ENCODE results near the gene MAFG.

The MAFG gene

GRCh38 chr17:81954131-81955057 is 26.9 kb upstream of the MAFG start:
- TF ChIP-seq CEBPB (IDR thresholded peaks at IDR 0.05) (no peak), EGR1 (IDR thresholded peaks at IDR 0.05) (no peak), NFIC (IDR thresholded peaks at IDR 0.05) (no peak), CREB1 (IDR thresholded peaks at IDR 0.05; ENCODE audit: low read depth) (no peak), USF1 (IDR thresholded peaks at IDR 0.05) (no peak), TAF1 (IDR thresholded peaks at IDR 0.05; ENCODE audit: low read depth) (no peak), ZBTB7A (IDR thresholded peaks at IDR 0.05; ENCODE audit: low read depth) (no peak), RAD21 (IDR thresholded peaks at IDR 0.05; ENCODE audit: low read depth) (no peak), FOXM1 (IDR thresholded peaks at IDR 0.05; ENCODE audit: borderline replicate concordance, low read depth) (no peak), EP300 (IDR thresholded peaks at IDR 0.05; ENCODE audit: borderline replicate concordance) (no peak), MAX (IDR thresholded peaks at IDR 0.05) (no peak), TCF12 (IDR thresholded peaks at IDR 0.05; ENCODE audit: low read depth) (no peak), TEAD4 (IDR thresholded peaks at IDR 0.05) (no peak), YY1 (IDR thresholded peaks at IDR 0.05; ENCODE audit: low read depth) (no peak)
- TF ChIP-seq, protein P1, sequence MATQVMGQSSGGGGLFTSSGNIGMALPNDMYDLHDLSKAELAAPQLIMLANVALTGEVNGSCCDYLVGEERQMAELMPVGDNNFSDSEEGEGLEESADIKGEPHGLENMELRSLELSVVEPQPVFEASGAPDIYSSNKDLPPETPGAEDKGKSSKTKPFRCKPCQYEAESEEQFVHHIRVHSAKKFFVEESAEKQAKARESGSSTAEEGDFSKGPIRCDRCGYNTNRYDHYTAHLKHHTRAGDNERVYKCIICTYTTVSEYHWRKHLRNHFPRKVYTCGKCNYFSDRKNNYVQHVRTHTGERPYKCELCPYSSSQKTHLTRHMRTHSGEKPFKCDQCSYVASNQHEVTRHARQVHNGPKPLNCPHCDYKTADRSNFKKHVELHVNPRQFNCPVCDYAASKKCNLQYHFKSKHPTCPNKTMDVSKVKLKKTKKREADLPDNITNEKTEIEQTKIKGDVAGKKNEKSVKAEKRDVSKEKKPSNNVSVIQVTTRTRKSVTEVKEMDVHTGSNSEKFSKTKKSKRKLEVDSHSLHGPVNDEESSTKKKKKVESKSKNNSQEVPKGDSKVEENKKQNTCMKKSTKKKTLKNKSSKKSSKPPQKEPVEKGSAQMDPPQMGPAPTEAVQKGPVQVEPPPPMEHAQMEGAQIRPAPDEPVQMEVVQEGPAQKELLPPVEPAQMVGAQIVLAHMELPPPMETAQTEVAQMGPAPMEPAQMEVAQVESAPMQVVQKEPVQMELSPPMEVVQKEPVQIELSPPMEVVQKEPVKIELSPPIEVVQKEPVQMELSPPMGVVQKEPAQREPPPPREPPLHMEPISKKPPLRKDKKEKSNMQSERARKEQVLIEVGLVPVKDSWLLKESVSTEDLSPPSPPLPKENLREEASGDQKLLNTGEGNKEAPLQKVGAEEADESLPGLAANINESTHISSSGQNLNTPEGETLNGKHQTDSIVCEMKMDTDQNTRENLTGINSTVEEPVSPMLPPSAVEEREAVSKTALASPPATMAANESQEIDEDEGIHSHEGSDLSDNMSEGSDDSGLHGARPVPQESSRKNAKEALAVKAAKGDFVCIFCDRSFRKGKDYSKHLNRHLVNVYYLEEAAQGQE (IDR thresholded peaks at IDR 0.05; ENCODE audit: low read depth) = no peak

GRCh38 chr17:81953443-81953842 is 25.9 kb upstream of the MAFG start:
- TF ChIP-seq RAD21 (IDR thresholded peaks at IDR 0.05; ENCODE audit: low read depth) = peak; percentile 38

GRCh38 chr17:81952792-81953228 is 25.3 kb upstream of the MAFG start:
- TF ChIP-seq NFIC (IDR thresholded peaks at IDR 0.05) (no peak), CEBPB (IDR thresholded peaks at IDR 0.05) (no peak), FOXM1 (IDR thresholded peaks at IDR 0.05; ENCODE audit: borderline replicate concordance, low read depth) (no peak), MAX (IDR thresholded peaks at IDR 0.05) (no peak), TCF12 (IDR thresholded peaks at IDR 0.05; ENCODE audit: low read depth) (no peak), RAD21 (IDR thresholded peaks at IDR 0.05; ENCODE audit: low read depth) (no peak), TEAD4 (IDR thresholded peaks at IDR 0.05) (no peak), YY1 (IDR thresholded peaks at IDR 0.05; ENCODE audit: low read depth) (no peak)
- TF ChIP-seq, protein P1 (IDR thresholded peaks at IDR 0.05; ENCODE audit: low read depth) = no peak

DNA sequence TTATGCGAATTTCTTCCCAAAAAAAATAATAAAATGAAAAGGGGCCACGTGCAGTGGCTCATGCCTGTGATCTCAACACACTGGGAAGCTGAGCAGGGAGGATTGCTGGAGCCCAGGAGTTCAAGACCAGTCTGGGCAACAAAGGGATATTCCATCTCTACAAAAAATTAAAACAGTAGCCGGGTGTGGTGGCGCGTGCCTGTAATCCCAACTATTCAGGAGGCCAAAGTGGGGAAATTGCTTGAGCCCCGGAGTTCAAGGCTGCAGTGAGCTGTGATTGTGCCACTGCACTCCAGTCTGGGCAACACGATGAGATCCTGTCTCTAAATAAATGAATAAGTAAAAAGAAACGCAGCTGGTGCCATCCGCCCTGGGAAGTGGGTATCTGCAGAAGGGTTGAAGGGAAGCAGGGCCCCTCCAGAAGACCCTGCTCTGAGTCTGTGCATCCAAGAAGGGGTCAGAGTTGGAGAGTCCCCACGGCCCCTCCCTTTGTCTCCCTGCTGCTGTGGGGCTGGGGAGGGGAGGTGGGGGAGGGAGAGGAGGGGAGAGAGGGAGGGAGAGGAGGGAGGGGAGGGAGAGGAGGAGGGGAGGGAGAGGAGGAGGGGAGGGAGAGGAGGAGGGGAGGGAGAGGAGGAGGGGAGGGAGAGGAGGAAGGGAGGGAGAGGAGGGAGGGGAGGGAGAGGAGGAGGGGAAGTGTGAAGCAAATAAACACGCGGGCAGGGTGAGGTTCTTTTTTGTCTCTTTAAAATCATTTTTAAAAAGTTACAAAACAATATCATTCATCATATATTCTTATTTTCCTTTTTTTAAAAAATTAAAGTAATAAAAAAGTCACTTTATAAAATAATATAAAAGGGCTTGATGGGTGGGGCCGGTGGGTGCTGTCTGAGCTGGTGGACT is 24.5 kb upstream of the MAFG start:
- no peak for TF ChIP-seq TAF1 (IDR thresholded peaks at IDR 0.05; ENCODE audit: low read depth)
- no peak for TF ChIP-seq YY1 (IDR thresholded peaks at IDR 0.05; ENCODE audit: low read depth)
- TF ChIP-seq EGR1 (IDR thresholded peaks at IDR 0.05) = no peak
- TF ChIP-seq MAX (IDR thresholded peaks at IDR 0.05) = no peak
- TF ChIP-seq FOXM1 (IDR thresholded peaks at IDR 0.05; ENCODE audit: borderline replicate concordance, low read depth) = no peak
- no peak for TF ChIP-seq NFIC (IDR thresholded peaks at IDR 0.05)
- TF ChIP-seq USF1 (IDR thresholded peaks at IDR 0.05) = no peak
- no peak for TF ChIP-seq CREB1 (IDR thresholded peaks at IDR 0.05; ENCODE audit: low read depth)
- TF ChIP-seq EP300 (IDR thresholded peaks at IDR 0.05; ENCODE audit: borderline replicate concordance) = no peak
- TF ChIP-seq CEBPB (IDR thresholded peaks at IDR 0.05) = no peak
- TF ChIP-seq ZBTB7A (IDR thresholded peaks at IDR 0.05; ENCODE audit: low read depth) = no peak
- no peak for TF ChIP-seq TEAD4 (IDR thresholded peaks at IDR 0.05)
- TF ChIP-seq RAD21 (IDR thresholded peaks at IDR 0.05; ENCODE audit: low read depth) = no peak
- TF ChIP-seq, protein P1 (IDR thresholded peaks at IDR 0.05; ENCODE audit: low read depth) = no peak
- TF ChIP-seq TCF12 (IDR thresholded peaks at IDR 0.05; ENCODE audit: low read depth) = no peak

Data from Ishikawa (cell line).